IPS-20b (cell line): ENCODE results near the gene INTS1.

Experiments
- H3K27ac ChIP-seq: one replicate; pipeline ENCODE4 v1.5.1; 2013; ENCODE audit warnings: low read length
- H3K27me3 ChIP-seq: 2 replicates; pipeline ENCODE4 v1.6.1; 2013; ENCODE audit warnings: mild to moderate bottlenecking, low read length, inconsistent platforms; ENCODE audit not compliant: insufficient read depth
- H3K36me3 ChIP-seq: 2 replicates; pipeline ENCODE4 v1.6.1; 2013; ENCODE audit warnings: low read depth, mild to moderate bottlenecking, inconsistent platforms, low read length, moderate library complexity; ENCODE audit not compliant: insufficient read depth
- H3K4me1 ChIP-seq: 2 replicates; pipeline ENCODE4 v1.6.1; 2013; ENCODE audit warnings: mild to moderate bottlenecking, control low read depth, inconsistent platforms, low read length, moderate library complexity; ENCODE audit not compliant: insufficient read depth
- H3K4me3 ChIP-seq: 2 replicates; pipeline ENCODE4 v1.5.1; 2013; ENCODE audit warnings: mild to moderate bottlenecking, low read length, inconsistent platforms
- H3K9ac ChIP-seq: 2 replicates; pipeline ENCODE4 v1.6.1; 2013; ENCODE audit warnings: low read depth, mild to moderate bottlenecking, inconsistent platforms, low read length, moderate library complexity
- H3K9me3 ChIP-seq: 2 replicates; pipeline ENCODE4 v1.6.1; 2013; ENCODE audit warnings: mild to moderate bottlenecking, low read depth, low read length, inconsistent platforms; ENCODE audit not compliant: insufficient read depth

INTS1 gene

DNA sequence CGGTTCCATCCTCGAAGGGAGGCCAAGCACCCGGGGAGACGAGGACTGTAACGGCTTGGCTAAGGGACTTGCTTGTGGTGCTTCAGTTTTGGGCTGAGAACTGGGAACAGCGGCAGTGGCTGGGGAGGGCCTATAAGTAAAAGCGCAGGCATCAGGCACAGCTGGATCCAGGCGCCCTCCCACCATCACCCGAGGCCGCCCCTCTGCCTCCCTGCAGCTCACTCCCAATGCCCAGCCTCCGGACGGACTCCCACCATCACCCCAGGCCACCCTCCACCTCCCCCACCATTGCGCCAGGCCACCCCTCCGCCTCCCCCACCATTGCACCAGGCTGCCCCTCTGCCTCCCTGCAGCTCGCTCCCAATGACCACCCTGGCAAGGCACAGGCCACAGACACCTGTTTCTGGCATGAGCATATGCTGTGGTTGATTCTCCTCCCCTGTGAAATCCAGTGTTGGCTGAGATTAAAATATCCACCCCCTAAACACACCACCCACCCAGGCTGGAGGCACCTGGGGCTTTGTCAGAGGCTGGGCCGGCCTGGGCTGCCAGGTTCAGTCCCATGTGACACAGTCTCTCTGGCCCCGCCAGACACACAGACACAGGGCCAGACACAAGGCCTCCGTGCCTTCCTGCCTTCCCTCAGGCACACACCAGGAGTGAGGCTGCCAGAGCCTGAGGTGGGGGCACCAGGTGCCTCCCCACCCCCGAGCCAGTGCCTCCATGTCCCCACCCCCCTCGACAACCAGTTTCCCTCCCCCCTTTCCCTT, 61.6 kb downstream of the INTS1 start:
- no peak overlapping the region for H3K27ac ChIP-seq
- no peak overlapping the region for H3K4me3 ChIP-seq
- H3K27me3 ChIP-seq, result no peaks in the 10 kb centered on the region
- H3K9ac ChIP-seq, result no peak overlapping the region
- no peaks in the 10 kb centered on the region for H3K9me3 ChIP-seq
- no peaks in the 10 kb centered on the region for H3K4me1 ChIP-seq
- H3K36me3 ChIP-seq, result no peaks in the 10 kb centered on the region

GRCh38 chr7:1441615-1442354, 62.4 kb downstream of the INTS1 start:
- Histone ChIP-seq H3K27me3 (no peaks in the 10 kb centered on the region), H3K9me3 (no peaks in the 10 kb centered on the region), H3K4me3 (no peak overlapping the region), H3K27ac (no peak overlapping the region), H3K4me1 (no peaks in the 10 kb centered on the region), H3K36me3 (no peaks in the 10 kb centered on the region), H3K9ac (no peak overlapping the region)

DNA sequence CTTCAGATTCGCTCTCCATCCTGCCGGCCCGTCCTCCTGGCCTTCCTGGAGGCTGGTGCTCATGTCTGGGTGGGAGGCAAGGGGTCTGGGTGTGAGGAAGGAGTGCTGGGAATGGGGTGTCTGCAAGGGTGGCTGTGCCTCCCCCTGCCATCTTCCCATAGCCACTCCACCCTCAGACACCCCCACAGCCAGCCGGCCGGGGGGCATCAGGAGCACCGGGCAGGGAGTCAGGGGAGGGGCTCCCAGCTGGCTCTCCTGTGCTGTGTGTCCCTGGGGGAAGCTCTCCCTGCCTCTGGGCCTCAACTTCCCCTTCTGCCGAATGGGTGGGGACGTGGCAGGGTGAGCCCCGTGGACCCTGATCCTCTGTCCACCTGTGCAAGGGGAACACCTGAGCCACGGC, 63.6 kb downstream of the INTS1 start:
- Histone ChIP-seq H3K27me3 (no peaks in the 10 kb centered on the region), H3K4me1 (no peaks in the 10 kb centered on the region), H3K27ac (no peak overlapping the region), H3K36me3 (no peaks in the 10 kb centered on the region), H3K9me3 (no peaks in the 10 kb centered on the region), H3K9ac (no peak overlapping the region), H3K4me3 (no peak overlapping the region)

- H3K27me3 ChIP-seq, result no peaks in the 10 kb centered on the region
Measured at GRCh38 chr7:1439373-1440363, 64.5 kb downstream of the INTS1 start.

GRCh38 chr7:1438821-1439220, 65.4 kb downstream of the INTS1 start:
- Histone ChIP-seq H3K4me3 (no peak overlapping the region), H3K27me3 (no peaks in the 10 kb centered on the region), H3K9me3 (no peaks in the 10 kb centered on the region), H3K36me3 (no peaks in the 10 kb centered on the region), H3K4me1 (no peaks in the 10 kb centered on the region), H3K9ac (no peak overlapping the region), H3K27ac (no peak overlapping the region)

More at GRCh38 chr7:1439373-1440363, 64.5 kb downstream of the INTS1 start:
- Histone ChIP-seq H3K4me3 (no peak overlapping the region), H3K36me3 (no peaks in the 10 kb centered on the region), H3K9me3 (no peaks in the 10 kb centered on the region), H3K4me1 (no peaks in the 10 kb centered on the region), H3K27ac (no peak overlapping the region), H3K9ac (no peak overlapping the region)

DNA sequence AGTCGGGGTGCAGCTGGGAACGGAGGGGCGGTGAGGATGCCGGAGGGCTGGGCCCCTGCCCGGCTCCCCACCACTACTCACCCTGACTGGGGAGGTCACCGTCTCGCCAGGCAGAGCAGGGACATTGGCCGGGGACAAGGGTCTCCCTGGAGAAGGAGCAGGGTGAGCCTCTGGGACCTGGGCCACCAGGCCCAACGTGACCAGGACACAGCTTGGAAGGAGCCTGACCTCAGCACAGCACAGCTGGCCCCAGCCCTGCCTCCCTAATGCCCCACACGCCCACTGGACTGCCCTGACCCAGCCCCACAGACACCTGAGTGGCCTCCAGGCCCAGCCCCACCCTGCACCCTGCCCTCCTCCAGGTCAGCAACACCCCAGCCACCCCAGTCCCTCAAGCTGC, 66.0 kb downstream of the INTS1 start:
- no peaks in the 10 kb centered on the region for H3K9me3 ChIP-seq
- no peak overlapping the region for H3K9ac ChIP-seq

DNA sequence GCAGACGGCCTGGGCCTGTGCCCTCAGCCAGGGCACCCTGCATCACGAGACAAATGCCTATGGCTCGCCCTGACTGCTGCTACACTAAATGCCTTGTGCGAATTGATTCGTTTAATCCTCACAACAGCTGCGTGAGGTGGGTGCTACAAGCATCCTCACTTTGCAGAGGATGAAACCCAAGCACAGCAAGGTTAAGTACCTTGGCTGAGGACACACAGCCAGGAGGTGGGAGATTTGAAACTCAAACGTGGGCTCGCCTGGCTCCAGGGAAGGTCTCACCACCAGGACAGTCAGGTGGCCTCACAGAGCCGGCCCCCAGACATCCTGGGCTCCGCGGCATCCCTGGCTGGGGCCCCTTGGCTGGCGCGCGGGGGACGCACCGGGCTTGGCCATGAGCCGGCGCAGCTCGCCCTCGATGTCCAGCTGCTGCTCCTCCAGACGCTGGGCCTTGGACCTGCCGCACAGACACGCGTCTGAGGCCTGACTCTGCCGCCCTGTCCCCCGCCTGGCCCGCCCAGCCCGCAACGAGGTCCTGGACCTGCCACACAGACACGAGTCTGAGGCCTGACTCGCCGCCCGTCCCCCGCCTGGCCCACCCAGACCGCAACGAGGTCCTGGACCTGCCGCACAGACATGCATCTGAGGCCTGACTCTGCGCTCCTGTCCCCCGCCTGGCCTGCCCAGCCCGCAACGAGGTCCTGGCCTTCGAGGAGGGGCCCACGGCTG, 66.9 kb downstream of the INTS1 start:
- H3K36me3 ChIP-seq, result no peaks in the 10 kb centered on the region
- H3K27me3 ChIP-seq, result no peaks in the 10 kb centered on the region; the same call in 1 of the 2 replicates
- H3K9ac ChIP-seq, result no peak overlapping the region
- no peaks in the 10 kb centered on the region for H3K4me1 ChIP-seq
- no peak overlapping the region for H3K27ac ChIP-seq
- H3K9me3 ChIP-seq, result no peaks in the 10 kb centered on the region
- H3K4me3 ChIP-seq, result no peak overlapping the region

More for the DNA sequence above, 66.0 kb downstream of the INTS1 start:
- H3K4me3 ChIP-seq, result no peak overlapping the region
- H3K27me3 ChIP-seq, result no peaks in the 10 kb centered on the region
- H3K27ac ChIP-seq, result no peak overlapping the region
- H3K36me3 ChIP-seq, result no peaks in the 10 kb centered on the region
- H3K4me1 ChIP-seq, result no peaks in the 10 kb centered on the region

- Histone ChIP-seq H3K4me1 (no peaks in the 10 kb centered on the region), H3K36me3 (no peaks in the 10 kb centered on the region), H3K4me3 (no peak overlapping the region), H3K27ac (no peak overlapping the region), H3K9ac (no peak overlapping the region), H3K9me3 (no peaks in the 10 kb centered on the region), H3K27me3 (peaks cover 4% of the 10 kb centered on the region; the same call in 1 of the 2 replicates)
Measured at GRCh38 chr7:1436608-1437007, 67.6 kb downstream of the INTS1 start.

- H3K27ac ChIP-seq, result no peak overlapping the region
- no peak overlapping the region for H3K9ac ChIP-seq
- no peak overlapping the region for H3K4me3 ChIP-seq
- H3K9me3 ChIP-seq, result no peaks in the 10 kb centered on the region
- H3K36me3 ChIP-seq, result no peaks in the 10 kb centered on the region
- peaks cover 4% of the 10 kb centered on the region; the same call in 1 of the 2 replicates for H3K27me3 ChIP-seq
- H3K4me1 ChIP-seq, result no peaks in the 10 kb centered on the region
Measured at GRCh38 chr7:1434891-1435670, 69.1 kb downstream of the INTS1 start.

DNA sequence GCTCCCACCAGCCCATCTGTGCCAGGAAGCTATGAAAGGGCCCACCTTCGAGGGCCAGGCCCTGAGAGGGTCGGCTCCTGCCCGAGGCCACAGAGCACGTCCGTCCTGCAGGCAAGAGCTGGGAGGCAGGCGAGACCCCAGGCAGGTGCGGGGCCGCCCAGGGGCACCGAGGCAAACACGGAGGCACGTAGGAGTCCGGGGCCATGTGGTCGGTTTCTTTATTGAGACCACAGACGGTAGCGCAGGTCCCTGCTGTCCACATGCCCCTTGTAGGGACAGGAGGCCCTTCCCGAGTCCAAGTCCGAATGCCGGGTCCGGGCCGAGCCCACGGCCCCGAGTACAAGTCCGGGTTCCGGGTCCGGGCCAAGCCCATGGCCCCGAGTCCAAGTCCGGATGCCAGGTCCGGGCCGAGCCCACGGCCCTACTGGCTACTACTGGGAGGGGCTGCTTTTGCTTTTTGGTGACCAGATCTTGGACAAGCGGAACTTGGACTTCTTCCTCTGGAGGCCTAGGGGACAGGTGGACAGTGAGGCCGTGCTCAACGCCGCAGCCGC, 69.9 kb downstream of the INTS1 start:
- H3K9me3 ChIP-seq, result no peaks in the 10 kb centered on the region
- H3K4me3 ChIP-seq, result no peak overlapping the region
- H3K36me3 ChIP-seq, result no peaks in the 10 kb centered on the region
- H3K9ac ChIP-seq, result no peak overlapping the region
- no peaks in the 10 kb centered on the region for H3K4me1 ChIP-seq
- peaks cover 4% of the 10 kb centered on the region; the same call in 1 of the 2 replicates for H3K27me3 ChIP-seq
- no peak overlapping the region for H3K27ac ChIP-seq
